Stimulated activated naive B cell treated with anti-CD40 and anti-IgM and Interleukin-4, amounts not matched to agents 10 μg/mL and 1 μg/mL and 100 μg/mL, for 72 hours (primary cell): Measurements from ENCODE around the gene E2F4.

Source experiments
- ATAC-seq, 2 donors: fragments of 150-1000 bp; cut with Tn5 transposase; replicated peaks; 2 replicates each; pipeline ENCODE4 v1.10.0; 2021; ENCODE audit warnings: moderate library complexity in 1 of 2
- DNase-seq: peaks from one replicate; pipeline ENCODE4 v3.0.0; 2021
- H3K27ac Mint-ChIP-seq: one replicate; pipeline ENCODE4 v1.8.0; 2022; ENCODE audit warnings: mild to moderate bottlenecking, mixed read lengths
- H3K27me3 Mint-ChIP-seq, 2 donors: one replicate each; pipeline ENCODE4 v1.8.0; 2022; ENCODE audit warnings: mixed read lengths in 2 of 2
- H3K36me3 Mint-ChIP-seq, 2 donors: one replicate each; pipeline ENCODE4 v1.8.0; 2022; ENCODE audit warnings: mixed read lengths in 2 of 2, mild to moderate bottlenecking in 1 of 2
- H3K4me1 Mint-ChIP-seq, 2 donors: one replicate each; pipeline ENCODE4 v1.8.0; 2022; ENCODE audit warnings: mixed read lengths in 2 of 2, mild to moderate bottlenecking in 1 of 2
- H3K4me3 Mint-ChIP-seq, 2 donors: one replicate each; pipeline ENCODE4 v1.8.0; 2022; ENCODE audit warnings: mild to moderate bottlenecking in 2 of 2, mixed read lengths in 2 of 2, moderate library complexity in 1 of 2
- H3K9me3 Mint-ChIP-seq, 2 donors: one replicate each; pipeline ENCODE4 v1.8.0; 2022; ENCODE audit warnings: mixed read lengths in 2 of 2, mild to moderate bottlenecking in 1 of 2

Gene E2F4

DNA sequence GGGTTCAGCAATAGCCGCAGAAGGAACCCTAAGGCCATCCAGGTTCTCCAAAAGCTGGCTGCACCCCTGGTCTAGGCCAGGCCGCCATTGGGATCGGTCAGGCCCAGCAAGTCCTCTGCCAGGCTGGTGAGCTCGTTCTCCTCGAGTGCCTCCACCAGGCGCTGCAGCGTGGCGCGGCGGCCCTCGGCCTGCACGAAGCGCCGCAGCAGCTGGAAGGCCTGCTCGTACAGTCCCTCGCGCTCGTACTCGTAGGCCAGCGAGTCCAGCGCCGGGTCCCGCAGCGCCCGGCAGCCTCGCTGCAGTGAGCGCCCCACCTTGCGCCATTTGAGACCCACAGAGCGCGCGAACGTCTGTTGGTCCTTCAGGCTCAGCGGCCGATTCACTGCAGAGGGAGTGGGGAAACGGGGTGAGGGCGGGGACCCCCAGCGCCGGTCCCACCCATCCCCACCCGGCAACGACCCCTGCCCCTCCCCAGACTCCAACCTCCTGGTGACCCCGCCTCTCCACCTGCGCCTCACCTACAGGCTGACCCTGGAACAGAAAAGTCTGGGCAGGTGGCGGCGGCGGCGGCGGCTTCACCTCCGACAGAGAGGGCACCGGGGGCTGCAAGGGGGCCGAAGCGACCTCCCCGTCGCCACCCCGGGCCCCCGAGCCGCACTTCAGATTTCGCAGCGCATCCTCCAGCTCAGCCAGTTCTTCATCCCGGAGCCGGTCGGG is 37.2 kb upstream of the E2F4 start:
- H3K36me3 Mint-ChIP-seq: peaks cover 10 to 19% of the 10 kb centered on the region in 2 donors
- H3K4me1 Mint-ChIP-seq: peaks cover 40 to 61% of the 10 kb centered on the region in 2 donors
- ATAC-seq (no peak), DNase-seq (no peak)
- no peak overlapping the region for H3K27ac Mint-ChIP-seq
- H3K27me3 Mint-ChIP-seq: peaks cover 15 to 28% of the 10 kb centered on the region in 2 donors
- peak overlapping the region; percentile 81 to 83 for H3K4me3 Mint-ChIP-seq
- no peaks in the 10 kb centered on the region for H3K9me3 Mint-ChIP-seq

DNA sequence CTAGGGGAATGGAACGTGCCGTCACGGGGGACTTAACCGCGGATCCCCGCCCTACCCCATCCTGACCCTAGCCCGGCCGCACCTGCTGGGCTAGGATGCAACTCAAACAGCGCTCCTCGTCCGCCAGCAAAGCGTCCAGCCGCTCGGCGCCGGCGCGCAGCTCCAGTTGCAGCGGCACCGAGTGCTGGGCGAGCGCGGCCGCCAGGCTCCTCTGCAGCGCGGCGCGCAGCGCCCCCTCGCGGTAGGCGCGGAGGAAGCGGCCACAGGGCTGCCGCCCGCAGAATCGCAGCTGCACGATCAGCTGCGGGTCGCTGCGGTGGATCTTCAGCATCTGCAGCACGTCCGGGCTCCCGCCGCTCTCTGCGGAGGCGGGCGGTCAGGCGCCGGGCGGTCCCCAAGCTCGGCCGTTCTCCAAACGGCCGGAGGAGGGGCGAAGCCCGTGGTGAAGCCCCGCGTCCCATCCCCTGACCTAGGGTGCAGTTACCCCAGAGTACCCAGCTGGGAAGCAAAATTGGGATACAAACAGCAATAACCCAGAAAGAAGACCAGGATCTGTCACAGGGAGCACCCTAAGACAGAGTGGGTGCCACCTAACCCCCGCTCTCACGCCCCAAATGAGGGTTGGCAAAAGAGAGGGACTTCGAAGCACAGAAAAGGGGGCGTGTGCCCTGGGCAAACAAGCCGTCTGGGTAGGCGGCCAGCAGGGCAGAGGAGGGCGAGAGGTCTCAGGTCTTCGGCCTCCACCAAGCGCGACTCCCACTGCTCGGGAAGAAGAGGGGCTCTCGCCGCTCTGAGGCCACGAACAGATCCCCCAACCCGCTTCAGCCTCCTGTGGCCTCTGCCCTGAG is 36.4 kb upstream of the E2F4 start:
- H3K27ac Mint-ChIP-seq: no peak overlapping the region
- H3K27me3 Mint-ChIP-seq: peaks cover 15 to 28% of the 10 kb centered on the region in 2 donors
- H3K9me3 Mint-ChIP-seq: no peaks in the 10 kb centered on the region
- peaks cover 40 to 67% of the 10 kb centered on the region in 2 donors for H3K4me1 Mint-ChIP-seq
- peaks cover 10 to 19% of the 10 kb centered on the region in 2 donors for H3K36me3 Mint-ChIP-seq
- ATAC-seq: peak; percentile 44 to 59
- H3K4me3 Mint-ChIP-seq: peak overlapping the region; percentile 81 to 83
- DNase-seq: peak; percentile 67

DNA sequence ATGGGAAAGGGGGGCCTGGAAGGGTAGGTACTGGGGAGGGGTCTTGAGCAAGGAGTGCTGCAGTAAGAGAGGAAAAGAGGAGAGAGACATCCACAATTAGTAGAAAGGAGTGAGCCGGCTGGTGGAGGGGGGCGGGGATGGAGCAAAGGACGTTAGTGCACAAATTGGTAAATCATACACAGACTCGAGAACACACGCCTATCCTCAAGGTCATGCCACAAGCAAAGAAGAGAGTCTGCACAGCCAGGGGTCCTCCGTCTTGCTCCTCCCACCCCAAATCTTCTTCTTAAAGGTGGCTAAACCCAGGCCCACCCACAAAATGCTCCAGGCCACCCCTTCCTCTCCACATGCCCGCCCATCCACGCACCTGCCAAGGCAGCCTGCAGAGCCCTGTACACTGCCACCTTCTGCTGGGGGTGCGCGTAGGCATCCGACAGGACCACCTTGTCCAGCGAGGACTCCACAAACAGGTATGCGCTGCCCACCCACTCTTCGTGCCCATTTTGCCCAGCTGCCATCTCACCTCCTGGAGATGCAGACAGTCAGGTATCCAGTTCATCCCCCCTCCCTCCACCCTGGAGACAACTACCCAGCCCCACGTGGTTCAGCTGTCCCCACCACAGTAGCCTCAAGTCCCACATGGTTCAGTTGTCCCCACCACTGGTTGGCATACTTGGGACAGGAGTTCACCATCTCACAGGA is 35.7 kb upstream of the E2F4 start:
- ATAC-seq: no peak
- peaks cover 40 to 70% of the 10 kb centered on the region in 2 donors for H3K4me1 Mint-ChIP-seq
- no peak overlapping the region for H3K27ac Mint-ChIP-seq
- H3K27me3 Mint-ChIP-seq: peaks cover 11 to 28% of the 10 kb centered on the region in 2 donors
- H3K4me3 Mint-ChIP-seq: no peak overlapping the region
- peaks cover 11 to 16% of the 10 kb centered on the region in 2 donors for H3K36me3 Mint-ChIP-seq
- no peak for DNase-seq
- H3K9me3 Mint-ChIP-seq: peaks cover 0 to 1% of the 10 kb centered on the region in 2 donors

DNA sequence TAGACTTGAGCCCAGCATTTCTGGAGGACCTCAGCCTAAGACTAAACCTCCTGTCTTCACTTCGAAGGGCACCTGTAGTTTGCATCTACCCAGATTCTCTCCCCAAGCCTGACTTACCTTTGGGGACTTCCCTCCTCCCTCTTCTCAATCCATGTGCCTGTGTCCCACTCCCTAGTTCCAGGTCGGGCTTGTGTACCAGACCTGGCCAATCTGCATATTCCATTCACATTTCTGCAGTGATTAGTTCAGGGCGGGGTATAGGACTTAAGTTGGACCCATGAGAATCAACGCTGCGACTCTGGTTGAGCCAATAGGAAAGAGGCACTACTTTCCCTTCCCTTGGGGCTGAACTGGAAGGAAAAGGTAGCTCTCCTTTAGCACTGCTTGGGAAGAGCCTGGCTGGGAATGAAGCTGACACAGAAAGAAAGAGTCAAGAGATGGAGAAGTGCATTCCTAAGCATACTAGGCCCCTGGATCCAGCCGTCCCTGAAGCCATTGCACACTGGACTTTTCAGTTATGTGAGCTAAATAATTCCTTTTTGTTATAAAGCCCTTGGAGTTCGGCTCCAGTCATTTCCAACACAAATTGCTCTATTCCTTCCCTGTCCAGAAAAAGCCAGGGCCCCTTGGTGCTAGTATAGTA is 34.7 kb upstream of the E2F4 start:
- Mint-ChIP-seq H3K36me3 (peaks cover 14 to 16% of the 10 kb centered on the region in 2 donors), H3K9me3 (peaks cover 0 to 1% of the 10 kb centered on the region in 2 donors), H3K4me3 (no peak overlapping the region), H3K27ac (no peak overlapping the region), H3K27me3 (peaks cover 14 to 28% of the 10 kb centered on the region in 2 donors), H3K4me1 (peaks cover 42 to 76% of the 10 kb centered on the region in 2 donors)
- DNase-seq (no peak), ATAC-seq (no peak)

DNA sequence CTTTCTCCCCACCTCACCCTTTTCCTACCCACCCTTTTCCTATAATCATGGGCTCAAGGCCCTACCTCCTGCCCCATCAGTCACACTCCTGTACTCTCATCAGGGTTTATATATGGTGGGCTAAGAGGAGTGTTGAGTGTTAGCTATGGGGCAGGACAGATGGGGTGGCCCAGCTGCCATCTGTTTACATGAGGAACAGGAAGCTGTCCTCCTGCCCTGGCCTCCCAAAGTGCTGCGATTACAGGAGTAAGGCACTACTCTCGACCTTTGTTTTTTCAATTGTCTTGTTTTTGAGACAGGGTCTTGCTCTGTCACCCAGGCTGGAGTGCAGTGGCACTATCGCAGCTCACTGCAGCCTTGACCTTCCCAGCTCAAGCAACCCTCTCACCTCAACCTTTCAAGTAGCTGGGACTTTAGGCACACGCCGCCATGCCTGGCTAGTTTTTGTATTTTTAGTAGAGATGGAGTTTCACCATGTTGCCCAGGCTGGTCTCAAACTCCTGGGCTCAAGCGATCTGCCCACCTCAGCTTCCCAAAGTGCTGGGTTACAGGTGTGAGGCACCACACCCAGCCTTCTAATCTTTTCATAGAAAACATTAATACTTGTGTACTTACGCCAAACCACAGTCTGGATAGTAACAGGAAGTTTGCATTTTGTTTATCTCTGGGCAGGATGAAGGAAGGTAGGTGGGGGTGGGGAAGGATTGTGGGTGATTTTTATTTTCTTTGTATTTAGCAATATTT is 33.9 kb upstream of the E2F4 start:
- peak overlapping the region; percentile 90 for H3K27ac Mint-ChIP-seq
- peaks cover 9 to 29% of the 10 kb centered on the region in 2 donors for H3K27me3 Mint-ChIP-seq
- peaks cover 44 to 81% of the 10 kb centered on the region in 2 donors for H3K4me1 Mint-ChIP-seq
- H3K36me3 Mint-ChIP-seq: peaks cover 14 to 16% of the 10 kb centered on the region in 2 donors
- peaks cover 0 to 1% of the 10 kb centered on the region in 2 donors for H3K9me3 Mint-ChIP-seq
- DNase-seq (no peak), ATAC-seq (no peak)
- H3K4me3 Mint-ChIP-seq: peak overlapping the region; percentile 91

DNA sequence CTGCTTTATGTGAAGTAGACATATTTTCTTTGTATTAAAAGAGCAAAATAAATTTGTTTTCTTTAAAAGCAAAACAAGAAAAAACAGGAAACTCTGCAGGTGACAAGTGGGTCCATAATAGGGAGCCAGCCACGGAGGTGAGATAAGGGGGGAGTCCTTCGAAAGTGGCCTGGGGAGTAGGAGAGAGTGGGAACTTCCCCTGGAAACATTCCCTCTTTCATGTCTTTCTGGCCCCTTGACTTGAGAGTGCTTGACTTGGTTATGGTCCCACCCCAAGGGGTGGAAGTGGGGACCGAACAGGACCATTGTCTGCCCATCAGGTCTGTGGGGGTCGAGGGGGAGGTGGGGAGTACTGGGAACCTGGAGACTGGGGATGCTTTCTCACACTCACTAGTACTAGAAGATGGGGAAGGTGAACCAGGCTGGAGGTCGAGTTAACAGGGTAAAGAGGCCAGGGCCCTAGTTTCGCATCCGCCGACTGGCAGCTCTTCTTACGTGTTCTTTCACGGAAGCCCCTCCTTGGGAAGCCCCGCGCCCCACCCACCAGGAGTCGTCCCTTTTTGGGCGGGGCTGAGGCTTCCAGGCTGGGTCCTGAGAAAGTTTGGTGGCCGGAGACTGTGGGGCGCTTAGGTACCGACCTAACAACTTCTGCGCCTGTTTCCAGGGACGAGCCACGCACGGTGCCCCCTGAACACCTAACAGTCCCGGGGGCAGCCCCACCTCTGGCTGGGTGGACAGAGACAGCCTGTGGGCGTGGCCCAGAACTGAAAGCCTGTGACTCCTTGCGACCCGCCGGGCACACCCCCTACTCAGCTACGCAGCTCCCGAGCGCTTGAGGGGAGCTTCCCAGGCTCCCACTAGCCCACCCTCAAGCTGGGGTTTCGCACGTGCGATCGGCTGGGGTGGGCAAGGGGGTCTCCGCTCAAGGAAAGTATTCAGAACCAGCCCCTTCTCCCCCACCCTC is 33.0 kb upstream of the E2F4 start:
- Mint-ChIP-seq H3K36me3 (peaks cover 12 to 14% of the 10 kb centered on the region in 2 donors), H3K27me3 (peaks cover 11 to 33% of the 10 kb centered on the region in 2 donors), H3K4me1 (peaks cover 40 to 81% of the 10 kb centered on the region in 2 donors), H3K4me3 (peak overlapping the region; percentile 91), H3K27ac (peak overlapping the region; percentile 90), H3K9me3 (peaks cover 0 to 1% of the 10 kb centered on the region in 2 donors)
- DNase-seq: peak; percentile 85
- peak; percentile 59 for ATAC-seq

DNA sequence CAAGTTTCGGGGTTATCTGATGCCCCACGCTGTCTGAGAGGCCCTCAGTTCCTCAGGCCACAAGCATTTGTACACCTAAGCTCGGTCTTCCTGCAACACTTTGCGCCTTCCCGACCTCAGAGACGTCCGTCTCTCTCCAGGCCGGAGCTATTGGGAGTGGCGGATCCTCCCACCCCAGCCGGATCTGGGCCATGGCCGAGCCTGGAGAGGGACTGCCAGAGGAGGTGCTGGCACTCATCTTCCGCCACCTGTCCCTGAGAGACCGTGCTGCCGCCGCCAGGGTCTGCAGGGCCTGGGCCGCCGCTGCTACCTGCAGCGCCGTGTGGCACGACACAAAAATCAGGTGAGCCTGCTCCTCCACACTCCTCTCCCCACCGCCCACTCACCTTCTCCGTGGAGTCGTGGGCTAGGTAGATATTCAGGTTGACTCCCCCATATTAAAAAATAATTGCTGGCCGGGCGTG is 30.3 kb upstream of the E2F4 start:
- Mint-ChIP-seq H3K27me3 (peaks cover 29 to 50% of the 10 kb centered on the region in 2 donors), H3K4me3 (peak overlapping the region; percentile 17 to 59), H3K9me3 (peaks cover 0 to 1% of the 10 kb centered on the region in 2 donors), H3K27ac (no peak overlapping the region), H3K4me1 (peaks cover 41 to 81% of the 10 kb centered on the region in 2 donors), H3K36me3 (peaks cover 0 to 4% of the 10 kb centered on the region in 2 donors)
- DNase-seq (no peak), ATAC-seq (no peak)

DNA sequence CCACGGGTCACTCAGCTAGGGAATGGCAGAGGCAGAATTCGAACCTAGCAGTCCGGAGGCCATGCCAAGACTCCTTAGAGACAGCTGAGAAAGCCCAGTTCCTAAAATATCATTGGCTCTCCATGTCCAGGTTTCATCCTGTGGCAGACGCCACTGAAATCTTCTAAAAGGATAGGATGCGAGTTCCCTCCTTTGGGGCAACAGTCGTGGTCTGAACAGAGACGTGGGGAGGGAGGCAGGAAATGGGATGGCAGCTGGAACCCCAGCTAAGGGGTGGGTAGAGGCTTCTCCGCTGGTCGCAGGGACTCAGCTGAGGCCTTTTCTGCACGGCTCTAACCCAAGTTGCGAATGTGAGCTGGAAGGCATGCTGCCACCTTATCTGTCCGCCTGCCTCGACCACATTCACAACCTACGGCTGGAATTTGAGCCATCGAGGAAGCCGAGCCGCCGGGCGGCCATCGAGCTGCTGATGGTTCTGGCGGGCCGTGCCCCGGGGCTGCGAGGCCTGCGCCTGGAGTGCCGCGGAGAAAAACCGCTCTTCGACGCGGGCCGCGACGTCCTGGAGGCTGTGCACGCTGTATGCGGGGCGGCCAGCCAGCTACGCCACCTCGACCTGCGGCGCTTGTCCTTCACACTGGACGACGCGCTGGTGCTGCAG is 29.3 kb upstream of the E2F4 start:
- Mint-ChIP-seq H3K36me3 (peaks cover 0 to 4% of the 10 kb centered on the region in 2 donors), H3K9me3 (peaks cover 0 to 1% of the 10 kb centered on the region in 2 donors), H3K27ac (no peak overlapping the region), H3K4me1 (peaks cover 36 to 75% of the 10 kb centered on the region in 2 donors), H3K27me3 (peaks cover 37 to 60% of the 10 kb centered on the region in 2 donors), H3K4me3 (peak overlapping the region; percentile 37 to 63)
- DNase-seq: no peak
- no peak for ATAC-seq

DNA sequence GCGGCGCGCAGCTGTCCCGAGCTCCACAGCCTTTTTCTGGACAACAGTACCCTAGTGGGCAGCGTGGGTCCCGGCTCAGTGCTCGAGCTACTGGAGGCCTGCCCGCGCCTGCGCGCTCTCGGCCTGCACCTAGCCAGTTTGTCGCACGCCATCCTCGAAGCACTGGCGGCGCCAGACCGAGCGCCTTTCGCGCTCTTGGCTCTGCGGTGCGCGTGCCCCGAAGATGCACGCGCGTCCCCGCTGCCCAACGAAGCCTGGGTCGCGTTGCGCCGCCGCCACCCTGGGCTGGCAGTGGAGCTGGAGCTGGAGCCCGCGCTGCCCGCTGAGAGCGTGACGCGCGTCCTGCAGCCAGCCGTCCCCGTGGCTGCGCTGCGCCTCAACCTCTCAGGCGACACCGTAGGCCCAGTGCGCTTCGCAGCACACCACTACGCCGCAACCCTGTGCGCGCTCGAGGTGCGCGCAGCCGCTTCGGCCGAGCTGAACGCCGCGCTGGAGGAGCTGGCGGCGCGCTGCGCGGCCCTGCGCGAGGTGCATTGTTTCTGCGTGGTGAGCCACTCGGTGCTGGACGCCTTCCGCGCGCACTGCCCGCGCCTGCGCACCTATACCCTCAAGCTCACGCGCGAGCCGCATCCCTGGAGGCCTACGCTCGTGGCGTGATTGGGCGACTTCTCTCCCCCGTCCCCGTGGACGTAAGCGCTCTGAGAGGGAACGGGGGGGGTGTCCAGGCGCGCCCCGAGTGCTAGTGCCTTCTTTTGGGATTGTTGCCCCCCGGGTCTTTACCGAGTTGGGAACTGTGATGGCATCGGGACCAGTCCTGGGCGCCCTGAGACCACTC is 28.6 kb upstream of the E2F4 start:
- Mint-ChIP-seq H3K27me3 (peaks cover 42 to 68% of the 10 kb centered on the region in 2 donors), H3K4me1 (peaks cover 30 to 72% of the 10 kb centered on the region in 2 donors), H3K27ac (no peak overlapping the region), H3K9me3 (peaks cover 0 to 1% of the 10 kb centered on the region in 2 donors), H3K36me3 (peaks cover 0 to 4% of the 10 kb centered on the region in 2 donors), H3K4me3 (peak overlapping the region; percentile 63 to 73)
- DNase-seq: no peak
- ATAC-seq: peak in 1 of 2 donors; percentile 3

DNA sequence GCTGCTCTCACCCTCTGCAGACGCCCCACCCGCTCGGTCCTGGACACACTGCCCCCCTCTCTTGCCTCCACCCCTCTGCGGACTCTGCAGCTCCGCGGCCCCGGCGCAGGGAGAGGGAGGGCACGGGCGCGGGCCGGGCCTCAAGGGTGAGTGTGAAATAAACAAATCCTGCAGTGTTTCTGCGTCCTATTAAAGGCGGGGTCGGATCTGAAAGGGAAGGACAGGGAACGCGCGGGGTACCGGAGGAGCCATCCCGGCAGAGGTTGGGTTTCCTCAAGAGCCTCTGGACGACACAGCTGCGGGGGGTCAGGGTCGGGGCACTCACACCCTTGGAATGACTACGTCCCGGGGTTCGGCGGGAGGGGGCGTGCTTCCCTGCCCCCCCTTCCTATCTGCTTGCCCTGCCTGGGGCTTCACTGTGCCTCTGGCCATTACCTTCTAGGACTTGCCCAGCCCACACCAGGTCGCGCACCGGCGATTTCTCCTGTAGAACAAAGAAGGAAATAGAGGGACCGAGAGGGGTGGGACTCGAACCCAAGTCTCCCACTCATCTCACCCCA is 27.9 kb upstream of the E2F4 start:
- Mint-ChIP-seq H3K27ac (peak overlapping the region; percentile 31), H3K36me3 (peaks cover 0 to 4% of the 10 kb centered on the region in 2 donors), H3K9me3 (peaks cover 0 to 1% of the 10 kb centered on the region in 2 donors), H3K27me3 (peaks cover 49 to 75% of the 10 kb centered on the region in 2 donors), H3K4me3 (peak overlapping the region; percentile 63 to 73), H3K4me1 (peaks cover 26 to 68% of the 10 kb centered on the region in 2 donors)
- DNase-seq (no peak), ATAC-seq (no peak)

DNA sequence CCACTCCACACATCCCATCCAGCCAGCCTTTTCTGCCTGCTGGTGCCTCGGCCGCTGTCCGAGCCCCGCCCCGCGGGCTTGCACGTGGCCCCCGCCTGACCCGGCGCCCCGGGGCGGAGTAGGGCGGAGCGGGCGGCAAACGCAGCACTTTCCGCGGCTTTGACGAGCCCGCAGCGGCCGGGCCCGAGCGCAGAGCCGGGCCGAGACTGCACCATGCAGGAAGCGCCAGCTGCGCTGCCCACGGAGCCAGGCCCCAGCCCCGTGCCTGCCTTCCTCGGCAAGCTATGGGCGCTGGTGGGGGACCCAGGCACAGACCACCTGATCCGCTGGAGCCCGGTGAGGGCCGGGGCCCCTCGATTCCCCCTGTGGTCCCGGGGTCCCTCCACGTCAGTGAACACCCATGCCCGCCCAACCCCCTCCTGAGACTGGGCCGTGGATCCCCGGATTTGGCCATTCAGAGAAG is 27.3 kb upstream of the E2F4 start, which contains the start of gene HSF4:
Gene HSF4, plus strand, starts transcription at position 147 of the 463 bp plus-strand sequence. Its CDS starts 67 bp downstream, at position 214.
- H3K27ac Mint-ChIP-seq: peak within 1 kb of the TSS; percentile 56

More for the DNA sequence above, 27.3 kb upstream of the E2F4 start, which contains the start of gene HSF4:
- H3K9me3 Mint-ChIP-seq: peaks cover 0 to 1% of the 10 kb centered on the region in 2 donors
- ATAC-seq: no peak
- peaks cover 54 to 80% of the 10 kb centered on the region in 2 donors for H3K27me3 Mint-ChIP-seq
- no peak for DNase-seq
- H3K4me1 Mint-ChIP-seq: peaks cover 26 to 70% of the 10 kb centered on the region in 2 donors
- H3K36me3 Mint-ChIP-seq: peaks cover 0 to 4% of the 10 kb centered on the region in 2 donors
- H3K4me3 Mint-ChIP-seq: peak within 1 kb of the TSS; percentile 63 to 73
